ENCODE data around the gene PLCH1.

Gene PLCH1

DNA sequence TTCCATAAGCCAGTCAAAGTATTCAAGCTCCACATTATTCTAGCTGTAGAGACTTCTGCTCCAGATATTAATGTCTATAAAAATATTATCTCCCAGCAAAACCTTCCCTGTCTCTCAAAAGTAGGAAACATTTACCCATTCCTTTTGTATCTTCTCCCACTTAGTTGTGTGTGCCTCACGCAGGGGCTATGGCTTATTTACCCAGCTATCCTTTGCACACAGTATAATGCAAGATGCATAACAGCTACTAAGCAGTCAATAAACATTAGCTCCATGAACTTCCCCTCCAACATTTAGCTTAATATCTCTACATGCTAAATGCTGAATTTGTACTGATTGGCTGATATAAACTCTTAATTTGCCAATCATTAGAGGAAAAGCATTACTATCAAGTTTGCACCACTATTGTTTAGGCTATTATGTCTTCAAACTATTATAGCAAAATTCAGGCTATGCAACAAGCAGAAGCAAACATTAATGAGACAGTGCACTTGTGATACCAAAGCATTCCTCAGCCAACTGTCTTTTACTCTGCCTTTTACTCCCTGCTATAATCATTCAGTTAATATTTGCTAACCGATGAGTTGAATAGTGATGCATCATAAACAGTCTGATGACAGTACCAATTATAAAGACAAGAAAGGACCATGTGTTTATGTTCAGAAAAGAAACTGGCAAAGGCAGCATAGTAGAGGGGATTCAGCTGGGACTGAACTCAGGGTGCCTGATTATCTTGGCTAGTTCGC lies 81.2 kb downstream of the PLCH1 start:
- in situ Hi-C loops (cut with HindIII; ENCODE audit: low pct_ligation_motif_present, low sequenced_read_pairs): no loop called here
- no peak overlapping the region for H3K27ac ChIP-seq

DNA sequence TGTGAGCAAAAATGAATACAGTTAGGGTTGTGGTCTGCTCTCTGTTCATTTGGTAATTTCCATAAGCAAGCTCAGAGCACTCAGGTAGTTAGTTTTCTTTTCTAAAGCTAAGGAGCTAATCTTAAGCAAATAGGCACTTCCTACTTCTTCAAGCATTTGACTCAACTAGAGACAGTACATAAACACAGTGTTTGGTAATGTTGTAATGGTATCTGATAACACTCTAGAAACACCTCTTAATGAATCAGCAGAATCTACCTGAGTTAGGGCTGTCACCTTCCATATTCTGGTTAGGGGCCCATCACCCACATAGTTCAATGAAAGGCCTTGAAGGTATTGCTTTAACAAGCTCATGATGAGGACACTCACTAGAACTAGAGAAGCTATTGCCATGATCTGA lies 83.1 kb downstream of the PLCH1 start:
- TF ChIP-seq, protein P1, sequence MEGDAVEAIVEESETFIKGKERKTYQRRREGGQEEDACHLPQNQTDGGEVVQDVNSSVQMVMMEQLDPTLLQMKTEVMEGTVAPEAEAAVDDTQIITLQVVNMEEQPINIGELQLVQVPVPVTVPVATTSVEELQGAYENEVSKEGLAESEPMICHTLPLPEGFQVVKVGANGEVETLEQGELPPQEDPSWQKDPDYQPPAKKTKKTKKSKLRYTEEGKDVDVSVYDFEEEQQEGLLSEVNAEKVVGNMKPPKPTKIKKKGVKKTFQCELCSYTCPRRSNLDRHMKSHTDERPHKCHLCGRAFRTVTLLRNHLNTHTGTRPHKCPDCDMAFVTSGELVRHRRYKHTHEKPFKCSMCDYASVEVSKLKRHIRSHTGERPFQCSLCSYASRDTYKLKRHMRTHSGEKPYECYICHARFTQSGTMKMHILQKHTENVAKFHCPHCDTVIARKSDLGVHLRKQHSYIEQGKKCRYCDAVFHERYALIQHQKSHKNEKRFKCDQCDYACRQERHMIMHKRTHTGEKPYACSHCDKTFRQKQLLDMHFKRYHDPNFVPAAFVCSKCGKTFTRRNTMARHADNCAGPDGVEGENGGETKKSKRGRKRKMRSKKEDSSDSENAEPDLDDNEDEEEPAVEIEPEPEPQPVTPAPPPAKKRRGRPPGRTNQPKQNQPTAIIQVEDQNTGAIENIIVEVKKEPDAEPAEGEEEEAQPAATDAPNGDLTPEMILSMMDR (IDR thresholded peaks at IDR 0.05; ENCODE audit: low read depth, low read length, missing control alignments): no peak
- Histone ChIP-seq H3K27me3 (replicated peaks) (no peaks in the 10 kb centered on the region), H3K4me3 (ENCODE audit: low read depth, low read length) (no peak overlapping the region), H3K36me3 (replicated peaks) (no peaks in the 10 kb centered on the region), H3K27ac (no peak overlapping the region)
- in situ Hi-C loops (cut with HindIII; ENCODE audit: low pct_ligation_motif_present, low sequenced_read_pairs): no loop called here
- DNase-seq: no peak

More for the DNA sequence above, 81.2 kb downstream of the PLCH1 start:
- TF ChIP-seq, protein P1 (IDR thresholded peaks at IDR 0.05; ENCODE audit: low read depth, low read length, missing control alignments): no peak
- no peaks in the 10 kb centered on the region for H3K36me3 ChIP-seq (replicated peaks)
- no peaks in the 10 kb centered on the region for H3K27me3 ChIP-seq (replicated peaks)
- DNase-seq: no peak
- H3K4me3 ChIP-seq (ENCODE audit: low read depth, low read length): no peak overlapping the region

DNA sequence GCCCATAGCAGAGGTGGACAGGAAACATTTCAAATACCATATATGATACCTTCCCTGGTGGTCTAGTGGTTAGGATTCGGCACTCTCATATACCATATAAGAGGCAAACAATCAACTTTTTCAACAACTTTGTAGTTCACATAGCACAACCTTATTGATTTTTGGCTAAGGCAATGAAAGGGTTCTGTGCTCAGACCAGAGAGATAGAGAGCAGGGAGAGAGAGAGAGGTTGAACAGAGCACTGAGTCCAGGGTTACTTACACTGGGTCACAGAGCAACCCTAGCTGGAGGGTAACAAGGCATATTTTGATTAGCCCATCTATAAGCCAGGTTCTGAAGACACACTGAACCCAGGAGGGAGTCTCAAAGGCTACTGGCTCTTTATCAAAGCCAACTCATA lies 83.8 kb downstream of the PLCH1 start:
- Histone ChIP-seq H3K27me3 (replicated peaks) (no peaks in the 10 kb centered on the region), H3K27ac (no peak overlapping the region)
- in situ Hi-C loops (cut with HindIII; ENCODE audit: low pct_ligation_motif_present, low sequenced_read_pairs): no loop called here

DNA sequence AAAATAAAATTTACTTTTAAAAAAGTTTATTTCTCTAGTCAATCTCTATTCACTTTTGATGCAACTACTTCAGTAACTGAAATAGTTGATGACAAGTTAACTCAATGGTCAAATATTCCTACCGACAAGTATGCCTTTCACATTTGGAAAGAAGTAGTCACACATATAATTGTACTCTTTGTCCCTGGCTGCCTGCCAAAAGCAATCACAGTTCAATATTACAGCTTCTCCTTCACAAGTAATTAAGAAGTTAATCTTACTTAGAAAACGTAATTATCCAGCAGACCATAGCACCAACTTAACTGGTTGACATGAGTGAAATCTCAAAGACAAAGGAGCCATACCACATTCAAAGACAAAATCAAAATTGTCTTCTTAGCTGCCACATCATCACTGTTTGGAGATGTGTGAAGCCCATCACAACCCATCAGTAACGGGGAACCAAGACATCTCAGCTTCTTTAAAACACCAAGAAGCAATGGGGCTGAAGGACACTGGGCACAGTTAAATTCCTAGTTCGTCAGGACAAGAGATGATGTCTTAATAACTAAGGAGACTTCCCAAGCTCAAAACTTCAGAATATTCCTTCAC lies 86.1 kb downstream of the PLCH1 start:
- TF ChIP-seq, protein P1 (IDR thresholded peaks at IDR 0.05; ENCODE audit: low read depth, low read length, missing control alignments): no peak
- H3K27me3 ChIP-seq (replicated peaks): no peaks in the 10 kb centered on the region
- H3K36me3 ChIP-seq (replicated peaks): no peaks in the 10 kb centered on the region
- H3K4me3 ChIP-seq (ENCODE audit: low read depth, low read length): no peak overlapping the region
- no peak for DNase-seq
- H3K27ac ChIP-seq: no peak overlapping the region
- in situ Hi-C loops (cut with HindIII; ENCODE audit: low pct_ligation_motif_present, low sequenced_read_pairs): no loop called here

More for the DNA sequence above, 83.8 kb downstream of the PLCH1 start:
- DNase-seq: no peak
- TF ChIP-seq, protein P1 (IDR thresholded peaks at IDR 0.05; ENCODE audit: low read depth, low read length, missing control alignments): no peak
- H3K36me3 ChIP-seq (replicated peaks): no peaks in the 10 kb centered on the region
- H3K4me3 ChIP-seq (ENCODE audit: low read depth, low read length): no peak overlapping the region

DNA sequence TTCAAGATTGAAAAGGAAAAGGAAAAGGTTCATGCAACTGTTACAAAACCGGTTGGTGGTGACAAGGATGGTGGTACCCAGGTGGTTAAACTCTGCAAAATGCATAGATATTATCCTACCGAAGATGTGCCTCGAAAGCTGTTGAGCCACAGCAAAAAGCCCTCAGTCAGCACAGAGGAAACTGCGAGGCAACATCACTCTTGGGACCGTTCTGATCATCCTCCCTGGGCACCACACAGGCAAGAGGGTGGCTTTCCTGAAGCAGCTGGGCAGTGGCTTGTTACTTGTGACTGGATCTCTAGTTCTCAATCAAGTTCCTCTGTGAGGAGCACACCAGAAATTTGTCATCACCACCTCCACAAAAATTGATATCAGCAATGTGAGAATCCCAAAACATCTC lies 86.9 kb downstream of the PLCH1 start:
- TF ChIP-seq, protein P1 (IDR thresholded peaks at IDR 0.05; ENCODE audit: low read depth, low read length, missing control alignments): no peak
- no peak for DNase-seq
- H3K36me3 ChIP-seq (replicated peaks): no peaks in the 10 kb centered on the region
- no peak overlapping the region for H3K4me3 ChIP-seq (ENCODE audit: low read depth, low read length)
- H3K27ac ChIP-seq: no peak overlapping the region
- in situ Hi-C loops (cut with HindIII; ENCODE audit: low pct_ligation_motif_present, low sequenced_read_pairs): no loop called here
- no peaks in the 10 kb centered on the region for H3K27me3 ChIP-seq (replicated peaks)

Measured in brain microvascular endothelial cell (primary cell).